Measurements from ENCODE around the gene NXPE3.
"Not testable (repeated sequence)": the region's sequence is repeated elsewhere in the genome, so short reads cannot be mapped to it uniquely, and the experiment has no call there.

NXPE3 gene

DNA sequence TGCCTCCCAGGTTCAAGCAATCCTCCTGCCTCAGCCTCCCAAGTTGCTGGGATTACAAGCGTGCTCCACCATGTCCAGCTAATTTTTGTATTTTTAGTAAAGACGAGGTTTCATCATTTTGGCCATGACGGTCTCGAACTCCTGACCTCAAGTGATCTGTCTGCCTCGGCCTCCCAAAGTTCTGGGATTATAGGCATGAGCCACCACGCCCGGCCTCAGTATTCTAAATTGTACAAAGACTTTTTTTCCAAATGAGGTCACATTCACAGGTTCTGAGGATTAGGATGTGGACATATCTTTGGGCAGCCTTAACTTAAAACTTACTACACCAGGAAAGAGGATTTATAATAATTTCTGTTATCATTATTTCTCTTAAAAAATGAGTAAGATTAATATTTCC, 85.9 kb downstream of the NXPE3 start:
- H3K4me3 ChIP-seq (ENCODE audit: low read length); DNase-seq (ENCODE audit: low read depth, low spot score): not testable (repeated sequence)

DNA sequence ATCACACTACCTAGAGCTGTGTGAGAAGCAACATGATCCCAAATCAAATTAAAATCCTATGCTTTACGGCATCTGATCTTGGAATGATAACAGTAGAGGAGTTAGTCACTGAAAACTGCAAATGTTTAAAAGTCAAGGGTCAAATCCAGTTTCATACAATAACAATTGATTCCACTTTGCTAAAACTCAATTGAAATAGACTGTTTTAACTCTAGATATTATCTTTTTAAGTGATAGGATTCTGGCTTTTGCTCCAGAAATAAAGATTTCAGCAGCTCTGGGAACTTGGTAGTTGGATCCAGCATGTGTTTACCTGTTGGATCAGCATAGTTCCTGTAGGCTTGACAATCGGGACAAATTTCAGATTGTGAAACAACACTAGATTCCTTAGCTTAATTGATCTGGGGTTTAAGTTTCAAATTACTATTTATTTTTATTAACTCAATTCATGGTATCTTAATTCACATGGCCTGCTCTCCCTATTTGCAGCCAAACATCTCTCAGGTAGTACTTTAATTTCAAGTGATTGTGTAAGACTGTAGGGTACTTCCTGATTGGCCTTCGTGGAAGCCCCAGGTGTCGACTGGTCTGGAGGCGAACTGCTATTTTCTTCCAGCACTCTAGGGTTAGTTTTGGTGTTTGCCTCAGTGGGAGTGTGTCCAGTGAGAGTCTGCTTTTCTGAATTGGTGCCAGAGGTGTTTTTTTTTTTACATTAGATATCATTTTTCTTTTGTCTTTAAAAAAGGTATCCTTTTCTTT, 86.9 kb downstream of the NXPE3 start:
- DNase-seq (ENCODE audit: low read depth, low spot score) = no peak
- H3K4me3 ChIP-seq (ENCODE audit: low read length) = no peak overlapping the region

DNA sequence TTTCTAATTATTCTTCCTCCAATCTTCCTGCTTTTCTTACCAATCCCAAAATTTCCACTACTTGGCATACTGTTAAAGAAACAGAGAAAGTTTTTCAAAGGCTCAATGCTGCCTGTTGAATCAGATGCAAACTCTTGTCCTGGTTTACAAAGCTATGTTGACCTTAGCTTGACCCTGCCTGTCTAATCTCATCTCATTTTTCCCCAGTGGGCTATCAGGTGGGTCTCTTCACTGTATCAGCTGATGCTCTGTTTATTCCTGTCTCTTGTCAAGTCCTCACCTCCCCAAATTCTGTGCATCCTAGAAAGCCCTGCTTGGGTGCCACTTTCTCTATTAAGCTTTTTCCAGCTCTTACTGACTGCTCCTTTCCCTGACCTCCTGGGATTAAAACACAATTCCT, 88.5 kb downstream of the NXPE3 start:
- no peak for DNase-seq (ENCODE audit: low read depth, low spot score)
- no peak overlapping the region for H3K4me3 ChIP-seq (ENCODE audit: low read length)

DNA sequence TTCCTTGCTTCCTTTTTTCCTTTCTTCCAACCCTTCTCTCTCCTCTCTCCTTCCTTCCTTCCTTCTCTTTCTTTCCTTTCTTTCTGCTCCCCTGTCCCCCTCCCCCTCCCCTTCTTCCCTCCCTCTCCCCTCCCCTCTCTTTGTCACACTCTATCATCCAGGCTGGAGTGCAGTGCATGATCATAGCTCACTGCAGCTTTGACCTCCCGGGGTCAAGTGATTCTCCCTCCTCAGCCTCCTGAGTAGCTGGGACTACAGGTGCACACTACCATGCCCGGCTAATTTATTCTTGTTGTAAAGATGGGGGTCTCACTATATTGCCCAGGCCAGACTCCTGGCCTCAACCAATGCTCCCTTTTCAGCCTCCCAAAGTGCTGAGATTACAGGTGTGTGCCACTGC, 89.0 kb downstream of the NXPE3 start:
- H3K4me3 ChIP-seq (ENCODE audit: low read length) = no peak overlapping the region

DNA sequence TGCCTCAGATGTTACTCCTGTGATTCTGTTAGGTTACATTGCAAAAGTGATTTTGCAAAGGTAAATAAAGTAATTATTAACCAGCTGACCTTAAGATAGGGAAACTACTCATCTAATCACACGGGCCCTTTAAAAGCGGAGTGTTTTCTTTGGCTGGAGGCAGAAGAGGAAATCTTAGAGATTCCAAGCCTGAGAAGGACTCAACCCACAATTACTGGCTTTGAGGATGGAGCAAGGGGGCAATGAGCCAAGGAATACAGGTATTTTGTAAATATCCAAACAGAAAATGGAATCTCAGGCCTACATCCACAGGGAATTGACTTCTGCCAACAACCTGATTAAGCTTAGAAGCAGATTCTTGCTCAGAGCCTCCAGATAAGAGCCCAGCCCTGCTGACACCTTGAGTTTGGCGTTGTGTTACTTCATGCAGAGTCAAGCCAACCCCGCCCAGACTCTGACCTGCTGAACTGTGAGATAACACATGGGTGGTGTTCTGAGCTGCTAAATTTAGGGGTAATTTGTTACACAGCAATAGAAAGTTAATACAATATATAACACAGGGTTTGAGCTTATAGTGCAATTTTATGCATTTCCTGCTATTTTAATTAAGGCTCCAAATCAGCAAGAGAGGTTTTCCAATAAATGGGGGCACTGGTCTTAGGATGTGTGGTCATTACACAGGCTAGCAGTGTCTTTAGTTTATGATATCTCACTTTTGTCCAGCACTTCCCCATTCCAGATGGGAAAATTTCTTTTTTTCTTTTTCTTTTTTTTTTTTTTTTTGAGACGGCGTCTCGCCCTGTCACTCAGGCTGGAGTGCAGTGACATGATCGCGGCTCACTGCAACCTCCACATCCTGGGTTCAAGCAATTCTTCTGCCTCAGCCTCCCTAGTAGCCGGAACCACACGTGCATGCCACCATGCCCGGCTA, 89.8 kb downstream of the NXPE3 start:
- H3K4me3 ChIP-seq (ENCODE audit: low read length) = no peak overlapping the region
- DNase-seq (ENCODE audit: low read depth, low spot score) = no peak

More for the DNA sequence above, 89.0 kb downstream of the NXPE3 start:
- DNase-seq (ENCODE audit: low read depth, low spot score) = no peak

DNA sequence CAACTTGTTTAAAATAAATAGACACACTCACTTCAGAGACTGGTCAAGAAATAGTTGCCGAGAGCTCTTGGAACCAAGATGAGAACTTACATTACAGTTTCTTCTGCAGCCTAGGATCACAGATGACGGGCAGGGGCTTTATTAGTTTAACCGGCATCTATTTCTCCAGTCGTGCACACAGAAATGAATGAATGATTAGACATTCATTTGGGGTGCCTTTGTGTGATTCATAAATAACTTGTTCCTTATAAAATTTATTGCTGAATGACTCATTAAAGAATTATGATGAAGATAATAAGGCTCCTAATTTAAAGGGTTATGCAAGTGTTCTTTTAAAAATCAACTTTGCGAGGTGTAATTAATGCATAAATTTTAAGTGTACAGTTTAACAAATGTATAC, 91.1 kb downstream of the NXPE3 start:
- H3K4me3 ChIP-seq (ENCODE audit: low read length) = no peak overlapping the region
- DNase-seq (ENCODE audit: low read depth, low spot score) = no peak

DNA sequence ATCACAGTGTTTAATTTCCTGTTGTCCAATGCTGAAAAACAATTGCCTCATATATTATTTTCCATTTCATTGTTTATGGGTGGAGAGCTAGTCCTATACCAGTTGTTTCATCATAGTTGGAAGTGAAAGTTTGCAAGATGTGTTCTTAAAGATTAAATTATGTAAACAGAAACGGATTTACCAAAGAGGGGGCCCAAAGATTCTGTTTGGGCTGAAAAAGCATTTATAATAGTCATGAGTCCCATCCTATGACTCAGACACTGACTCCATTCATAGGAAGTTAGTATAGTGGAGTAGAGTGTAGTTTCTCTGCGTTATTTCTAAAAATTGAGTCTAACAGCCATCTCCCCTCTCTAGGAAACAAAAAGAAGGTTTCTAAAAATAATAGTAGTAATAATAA, 94.6 kb downstream of the NXPE3 start:
- H3K4me3 ChIP-seq (ENCODE audit: low read length) = no peak overlapping the region
- no peak for DNase-seq (ENCODE audit: low read depth, low spot score)

DNA sequence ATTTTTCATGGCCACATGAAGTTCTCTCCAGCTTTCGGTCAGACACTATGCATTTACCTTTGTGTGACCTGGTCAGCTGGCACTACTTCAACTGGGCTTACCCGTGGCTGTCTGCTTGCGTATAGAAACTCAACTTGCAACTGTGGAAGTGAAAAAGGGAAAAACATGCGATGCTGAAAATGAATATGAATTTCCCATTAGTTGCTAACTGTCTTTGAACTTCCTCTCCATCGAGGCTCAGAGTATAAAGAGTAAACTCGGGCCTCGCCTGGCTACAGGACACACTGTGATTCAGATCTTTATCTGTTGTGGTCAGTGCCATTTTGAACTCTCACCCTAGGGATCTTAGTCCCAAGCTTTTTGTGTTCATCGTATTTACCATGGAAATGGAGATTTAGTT, 97.1 kb downstream of the NXPE3 start:
- DNase-seq (ENCODE audit: low read depth, low spot score) = no peak
- no peak overlapping the region for H3K4me3 ChIP-seq (ENCODE audit: low read length)
